Measurements from ENCODE around the gene IL26.
"Not testable (repeated sequence)": the region's sequence is repeated elsewhere in the genome, so short reads cannot be mapped to it uniquely, and the experiment has no call there.

Gene IL26

DNA sequence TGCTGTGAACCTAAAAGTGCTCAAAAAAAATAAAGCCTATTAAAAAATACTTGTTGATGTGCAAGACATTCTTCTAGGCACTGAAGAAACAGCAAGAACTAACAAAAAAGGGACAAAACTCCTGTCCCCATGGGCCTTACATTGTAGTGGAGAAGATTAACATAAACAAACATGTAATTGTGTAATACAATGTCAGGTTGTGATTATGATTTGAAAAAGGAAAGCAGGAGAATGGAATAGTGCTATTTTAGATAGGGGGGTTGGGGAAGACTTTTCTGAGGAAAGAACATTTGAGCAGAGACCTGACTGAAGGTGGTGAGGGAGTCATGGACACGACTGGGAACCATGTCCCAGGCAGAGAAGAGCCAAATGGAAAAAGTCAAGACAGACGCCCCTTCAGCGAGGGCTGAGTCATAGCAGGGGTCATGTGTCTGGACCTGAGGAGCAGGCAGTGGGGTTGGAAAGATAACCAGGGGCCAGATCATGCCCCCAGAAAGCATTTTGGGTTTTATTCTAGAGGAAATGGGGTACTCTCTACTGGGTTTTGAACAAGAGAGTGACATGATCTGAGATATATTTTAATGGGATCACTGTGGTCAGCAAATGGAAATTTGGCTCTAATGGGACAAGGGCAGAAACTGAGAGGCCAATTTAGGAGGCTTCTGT lies 46.7 kb downstream of the IL26 start:
- DNase-seq (ENCODE audit: low read depth): no peak
- H3K4me3 ChIP-seq (ENCODE audit: control insufficient read depth, low read depth, low read length): no peak overlapping the region
- TF ChIP-seq, protein P1, sequence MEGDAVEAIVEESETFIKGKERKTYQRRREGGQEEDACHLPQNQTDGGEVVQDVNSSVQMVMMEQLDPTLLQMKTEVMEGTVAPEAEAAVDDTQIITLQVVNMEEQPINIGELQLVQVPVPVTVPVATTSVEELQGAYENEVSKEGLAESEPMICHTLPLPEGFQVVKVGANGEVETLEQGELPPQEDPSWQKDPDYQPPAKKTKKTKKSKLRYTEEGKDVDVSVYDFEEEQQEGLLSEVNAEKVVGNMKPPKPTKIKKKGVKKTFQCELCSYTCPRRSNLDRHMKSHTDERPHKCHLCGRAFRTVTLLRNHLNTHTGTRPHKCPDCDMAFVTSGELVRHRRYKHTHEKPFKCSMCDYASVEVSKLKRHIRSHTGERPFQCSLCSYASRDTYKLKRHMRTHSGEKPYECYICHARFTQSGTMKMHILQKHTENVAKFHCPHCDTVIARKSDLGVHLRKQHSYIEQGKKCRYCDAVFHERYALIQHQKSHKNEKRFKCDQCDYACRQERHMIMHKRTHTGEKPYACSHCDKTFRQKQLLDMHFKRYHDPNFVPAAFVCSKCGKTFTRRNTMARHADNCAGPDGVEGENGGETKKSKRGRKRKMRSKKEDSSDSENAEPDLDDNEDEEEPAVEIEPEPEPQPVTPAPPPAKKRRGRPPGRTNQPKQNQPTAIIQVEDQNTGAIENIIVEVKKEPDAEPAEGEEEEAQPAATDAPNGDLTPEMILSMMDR (conservative IDR thresholded peaks at IDR 0.05; ENCODE audit: control insufficient read depth, insufficient read depth, low read depth, low read length): no peak

DNA sequence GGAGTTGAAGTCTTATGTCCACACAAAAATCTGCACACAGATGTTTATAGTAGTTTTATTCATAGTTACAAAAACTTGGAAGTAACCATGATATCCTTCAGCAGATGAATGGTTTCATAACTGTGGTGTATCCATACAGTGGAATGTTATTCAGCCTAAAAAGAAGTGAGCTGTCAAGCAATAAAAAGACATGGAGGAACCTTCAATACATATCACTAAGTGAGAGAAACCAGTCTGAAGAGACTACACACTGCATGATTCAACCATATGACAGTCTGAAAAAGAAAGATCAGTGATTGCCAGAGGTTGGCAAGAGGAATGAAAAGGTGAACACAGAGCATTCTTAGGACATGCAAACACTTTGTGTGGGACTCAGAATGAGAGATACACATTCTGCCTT lies 47.4 kb downstream of the IL26 start:
- H3K4me3 ChIP-seq (ENCODE audit: control insufficient read depth, low read depth, low read length): no peak overlapping the region
- TF ChIP-seq, protein P1 (conservative IDR thresholded peaks at IDR 0.05; ENCODE audit: control insufficient read depth, insufficient read depth, low read depth, low read length): no peak
- DNase-seq (ENCODE audit: low read depth): no peak

DNA sequence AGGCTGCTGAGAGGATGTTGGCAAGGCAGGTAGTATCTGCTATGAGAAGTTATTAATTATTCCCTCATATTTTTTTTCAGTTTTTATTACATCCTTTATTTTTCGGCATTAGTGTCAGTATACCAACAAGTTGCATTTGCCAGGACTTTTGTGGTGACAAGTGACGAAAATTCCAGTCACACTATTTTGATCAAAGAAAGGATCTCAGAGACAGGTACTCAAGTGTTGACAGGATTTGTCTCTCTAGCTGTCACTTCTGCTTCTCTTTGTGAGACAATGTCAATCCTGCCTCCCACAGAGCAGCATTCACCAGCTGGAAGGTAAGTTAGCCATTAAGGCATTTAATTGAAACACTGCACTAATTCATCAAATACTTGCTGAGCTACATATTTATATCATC lies 48.0 kb downstream of the IL26 start:
- H3K4me3 ChIP-seq (ENCODE audit: control insufficient read depth, low read depth, low read length): no peak overlapping the region
- no peak for DNase-seq (ENCODE audit: low read depth)
- TF ChIP-seq, protein P1 (conservative IDR thresholded peaks at IDR 0.05; ENCODE audit: control insufficient read depth, insufficient read depth, low read depth, low read length): no peak

DNA sequence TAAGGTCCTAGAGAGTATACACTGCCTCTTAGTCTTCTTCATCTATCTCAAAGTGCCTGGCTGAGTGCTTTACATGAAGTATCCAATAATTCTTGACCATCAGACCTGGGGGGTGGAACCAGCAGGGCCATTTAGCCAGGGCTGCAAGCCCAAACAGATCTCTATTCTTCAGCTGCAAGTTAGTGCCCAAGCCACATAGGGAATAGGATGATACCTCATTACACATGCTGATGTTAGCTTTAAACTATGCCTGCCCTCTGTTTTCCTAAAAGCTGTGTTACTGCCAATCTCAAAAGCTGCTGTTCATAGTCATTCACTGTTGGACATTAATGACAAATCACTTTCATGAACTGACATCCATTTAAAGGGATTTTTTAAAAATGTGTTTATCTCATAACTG lies 49.4 kb downstream of the IL26 start:
- TF ChIP-seq, protein P1 (conservative IDR thresholded peaks at IDR 0.05; ENCODE audit: control insufficient read depth, insufficient read depth, low read depth, low read length): no peak
- DNase-seq (ENCODE audit: low read depth): no peak
- H3K4me3 ChIP-seq (ENCODE audit: control insufficient read depth, low read depth, low read length): no peak overlapping the region

DNA sequence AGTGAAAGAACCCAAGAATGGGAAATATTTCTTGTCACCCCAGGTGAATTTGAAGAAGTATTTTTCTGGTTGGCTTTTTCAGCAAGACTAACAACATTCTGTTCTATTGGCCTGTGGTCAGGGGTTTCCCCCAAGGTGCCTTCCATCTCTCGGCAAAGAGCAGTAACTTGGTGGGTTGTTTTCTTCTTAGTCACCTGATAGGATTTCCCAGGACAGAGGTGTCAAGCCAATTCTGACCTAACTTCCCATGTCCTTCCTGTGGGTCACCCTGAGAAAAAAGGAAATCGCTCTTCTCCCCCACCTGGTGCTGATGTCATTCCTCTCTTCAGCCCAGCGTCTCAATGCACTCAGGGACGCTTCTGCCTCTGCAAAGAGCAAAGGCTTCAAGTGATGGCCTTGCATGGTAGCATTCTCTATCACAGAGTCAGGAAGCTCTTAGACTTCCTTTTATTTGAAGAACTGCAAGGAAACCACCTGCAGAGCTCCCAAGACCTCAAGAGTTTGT lies 50.0 kb downstream of the IL26 start:
- H3K4me3 ChIP-seq (ENCODE audit: control insufficient read depth, low read depth, low read length): no peak overlapping the region
- TF ChIP-seq, protein P1 (conservative IDR thresholded peaks at IDR 0.05; ENCODE audit: control insufficient read depth, insufficient read depth, low read depth, low read length): no peak
- no peak for DNase-seq (ENCODE audit: low read depth)

DNA sequence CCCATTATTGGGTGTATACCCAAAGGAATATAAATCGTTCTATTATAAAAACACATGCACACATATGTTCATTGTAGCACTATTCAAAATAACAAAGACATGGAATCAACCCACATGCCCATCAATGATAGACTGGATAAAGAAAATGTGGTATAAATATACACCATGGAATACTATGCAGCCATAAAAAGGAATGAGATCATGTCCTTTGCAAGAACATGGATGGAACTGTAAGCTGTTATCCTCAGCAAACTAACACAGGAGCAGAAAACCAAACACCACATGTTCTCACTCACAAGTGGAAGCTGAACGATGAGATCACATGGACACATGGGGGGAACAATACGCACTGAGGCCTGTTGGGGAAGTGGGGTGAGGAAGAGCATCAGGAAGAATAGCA lies 50.8 kb downstream of the IL26 start:
- not testable (repeated sequence) for H3K4me3 ChIP-seq (ENCODE audit: control insufficient read depth, low read depth, low read length); DNase-seq (ENCODE audit: low read depth)

DNA sequence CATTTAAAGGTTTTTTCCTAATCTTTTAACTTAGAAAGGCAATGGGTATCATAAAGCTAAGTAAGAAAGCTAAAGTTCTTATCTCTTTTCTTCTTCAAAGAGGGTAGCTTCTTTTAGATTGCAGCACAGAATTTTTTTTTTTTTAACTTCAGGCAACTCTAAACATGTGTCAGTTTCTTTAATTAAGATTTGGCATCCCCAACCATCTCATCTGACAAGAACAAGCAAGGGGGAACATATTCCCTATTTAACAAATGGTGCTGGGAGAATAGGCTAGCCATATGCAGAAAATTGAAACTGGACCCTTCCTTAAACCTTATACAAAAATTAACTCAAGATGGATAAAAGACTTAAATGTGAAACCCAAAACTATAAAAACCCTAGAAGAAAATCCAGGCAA lies 51.8 kb downstream of the IL26 start:
- TF ChIP-seq, protein P1 (conservative IDR thresholded peaks at IDR 0.05; ENCODE audit: control insufficient read depth, insufficient read depth, low read depth, low read length): no peak
- no peak overlapping the region for H3K4me3 ChIP-seq (ENCODE audit: control insufficient read depth, low read depth, low read length)
- DNase-seq (ENCODE audit: low read depth): no peak
